ENCODE measurements around the gene ADAMTS12. TPM values are rescaled to one million over a fixed set of nuclear protein-coding genes. Genes with fewer than 3 reads are reported as not detected.

Gene ADAMTS12
- total and polyA plus RNA-seq, 2 donors (not counting 1 experiment from before 2014, with no cell fraction given), result 10.7 to 44.8 TPM

DNA sequence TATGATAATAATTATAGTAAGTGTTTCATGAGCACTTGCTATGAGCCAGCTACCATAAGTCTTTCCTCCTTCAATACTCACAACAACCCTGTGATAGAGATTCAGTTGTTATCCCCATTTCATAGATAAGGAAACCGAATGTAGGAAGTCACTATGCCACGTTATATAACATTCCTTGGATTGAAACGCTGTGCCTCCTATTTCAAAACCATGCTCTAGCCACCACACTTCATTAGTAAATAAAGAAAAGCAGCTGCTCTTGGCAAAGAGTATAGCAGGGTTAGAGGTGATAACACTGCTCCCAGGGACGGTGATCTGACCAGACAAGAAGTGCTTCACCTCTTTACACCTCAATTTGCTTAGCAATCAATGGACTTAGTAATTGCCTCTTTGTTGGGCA lies 5.5 kb downstream of the ADAMTS12 start:
- Histone ChIP-seq H3K4me1 (ENCODE audit: control insufficient read depth, extremely low read depth, insufficient read depth, low read length) (peaks cover 5% of the 10 kb centered on the region), H3K27me3 (ENCODE audit: control insufficient read depth, insufficient read depth, low read length) (no peaks in the 10 kb centered on the region), H3K9ac (ENCODE audit: insufficient read depth, low read length) (no peak overlapping the region), H3K36me3 (ENCODE audit: control insufficient read depth, insufficient read depth, low read length) (no peaks in the 10 kb centered on the region), H3K4me2 (ENCODE audit: extremely low read depth, insufficient read depth, low read length) (no peak overlapping the region), H3K27ac (ENCODE audit: insufficient read depth, low read length) (no peak overlapping the region), H2AFZ (ENCODE audit: low read length) (no peak overlapping the region), H3K9me3 (ENCODE audit: control insufficient read depth, insufficient read depth, low read depth, low read length) (no peaks in the 10 kb centered on the region), H4K20me1 (ENCODE audit: control insufficient read depth, extremely low read depth, insufficient read depth, low read length) (no peaks in the 10 kb centered on the region), H3K4me3 (replicated peaks in 1 of 4; ENCODE audit: control extremely low read depth in 1 of 4, insufficient read depth in 1 of 4, low read depth in 3 of 4, low read length in 4 of 4) (no peak overlapping the region), H3K79me2 (ENCODE audit: control insufficient read depth, insufficient read depth, low read length) (peaks cover 44% of the 10 kb centered on the region)
- no peak for DNase-seq (ENCODE audit: low read depth in 2 of 2)
- no peak for TF ChIP-seq EZH2 (IDR thresholded peaks at IDR 0.05; ENCODE audit: low read length, missing control alignments)
- TF ChIP-seq, protein P1, sequence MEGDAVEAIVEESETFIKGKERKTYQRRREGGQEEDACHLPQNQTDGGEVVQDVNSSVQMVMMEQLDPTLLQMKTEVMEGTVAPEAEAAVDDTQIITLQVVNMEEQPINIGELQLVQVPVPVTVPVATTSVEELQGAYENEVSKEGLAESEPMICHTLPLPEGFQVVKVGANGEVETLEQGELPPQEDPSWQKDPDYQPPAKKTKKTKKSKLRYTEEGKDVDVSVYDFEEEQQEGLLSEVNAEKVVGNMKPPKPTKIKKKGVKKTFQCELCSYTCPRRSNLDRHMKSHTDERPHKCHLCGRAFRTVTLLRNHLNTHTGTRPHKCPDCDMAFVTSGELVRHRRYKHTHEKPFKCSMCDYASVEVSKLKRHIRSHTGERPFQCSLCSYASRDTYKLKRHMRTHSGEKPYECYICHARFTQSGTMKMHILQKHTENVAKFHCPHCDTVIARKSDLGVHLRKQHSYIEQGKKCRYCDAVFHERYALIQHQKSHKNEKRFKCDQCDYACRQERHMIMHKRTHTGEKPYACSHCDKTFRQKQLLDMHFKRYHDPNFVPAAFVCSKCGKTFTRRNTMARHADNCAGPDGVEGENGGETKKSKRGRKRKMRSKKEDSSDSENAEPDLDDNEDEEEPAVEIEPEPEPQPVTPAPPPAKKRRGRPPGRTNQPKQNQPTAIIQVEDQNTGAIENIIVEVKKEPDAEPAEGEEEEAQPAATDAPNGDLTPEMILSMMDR (conservative IDR thresholded peaks at IDR 0.05 in 1 of 2, IDR thresholded peaks at IDR 0.05 in 1 of 2; ENCODE audit: low read depth in 1 of 2, low read length in 2 of 2), result no peak

DNA sequence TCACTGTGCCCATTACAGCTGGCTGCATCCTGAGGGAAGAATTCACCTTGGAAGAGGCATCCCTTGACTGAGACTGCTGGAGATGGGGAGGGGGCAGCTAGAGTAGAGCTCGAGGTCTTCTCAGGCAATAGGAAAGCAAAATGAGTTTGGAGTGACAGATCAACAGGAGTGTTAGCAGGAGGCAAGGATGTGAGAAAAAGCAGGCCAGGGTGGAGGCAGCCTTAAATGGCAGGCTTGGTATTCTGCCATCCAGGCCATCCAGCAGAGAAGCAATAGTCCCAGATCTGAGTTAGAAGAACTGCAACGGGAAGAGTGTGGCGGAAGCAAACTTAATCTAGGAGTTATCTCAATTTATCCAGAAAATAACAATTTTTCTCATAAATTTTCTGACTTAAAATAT lies 6.1 kb downstream of the ADAMTS12 start:
- Histone ChIP-seq H3K9me3 (ENCODE audit: control insufficient read depth, insufficient read depth, low read depth, low read length) (no peaks in the 10 kb centered on the region), H3K4me3 (replicated peaks in 1 of 4; ENCODE audit: control extremely low read depth in 1 of 4, insufficient read depth in 1 of 4, low read depth in 3 of 4, low read length in 4 of 4) (no peak overlapping the region), H3K9ac (ENCODE audit: insufficient read depth, low read length) (no peak overlapping the region), H3K36me3 (ENCODE audit: control insufficient read depth, insufficient read depth, low read length) (peaks cover 4% of the 10 kb centered on the region), H4K20me1 (ENCODE audit: control insufficient read depth, extremely low read depth, insufficient read depth, low read length) (no peaks in the 10 kb centered on the region), H3K79me2 (ENCODE audit: control insufficient read depth, insufficient read depth, low read length) (peaks cover 41% of the 10 kb centered on the region), H3K27ac (ENCODE audit: insufficient read depth, low read length) (no peak overlapping the region), H3K4me2 (ENCODE audit: extremely low read depth, insufficient read depth, low read length) (no peak overlapping the region), H3K4me1 (ENCODE audit: control insufficient read depth, extremely low read depth, insufficient read depth, low read length) (peaks cover 5% of the 10 kb centered on the region), H2AFZ (ENCODE audit: low read length) (no peak overlapping the region), H3K27me3 (ENCODE audit: control insufficient read depth, insufficient read depth, low read length) (no peaks in the 10 kb centered on the region)
- TF ChIP-seq, protein P1 (conservative IDR thresholded peaks at IDR 0.05 in 1 of 2, IDR thresholded peaks at IDR 0.05 in 1 of 2; ENCODE audit: low read depth in 1 of 2, low read length in 2 of 2), result no peak
- no peak for TF ChIP-seq EZH2 (IDR thresholded peaks at IDR 0.05; ENCODE audit: low read length, missing control alignments)
- no peak for DNase-seq (ENCODE audit: low read depth in 2 of 2)

DNA sequence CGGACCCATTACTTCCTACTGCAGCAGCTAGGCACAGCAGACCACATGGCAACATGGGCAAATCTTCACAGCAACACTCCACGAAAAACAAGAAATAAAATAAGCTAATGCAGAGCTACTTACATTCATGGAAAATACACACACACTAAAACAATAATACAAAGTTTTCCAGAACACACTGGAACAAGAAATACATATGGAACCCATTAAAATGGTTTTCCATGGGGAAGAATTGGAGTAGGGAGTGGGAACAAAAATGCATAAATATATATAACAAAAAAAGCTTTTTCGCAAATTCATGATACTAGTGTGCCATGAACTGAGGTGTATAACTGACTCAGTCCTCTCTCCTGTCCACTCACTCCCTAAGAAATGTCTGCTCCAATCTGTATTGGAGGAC lies 8.3 kb downstream of the ADAMTS12 start:
- Histone ChIP-seq H3K36me3 (ENCODE audit: control insufficient read depth, insufficient read depth, low read length) (peaks cover 5% of the 10 kb centered on the region), H3K4me1 (ENCODE audit: control insufficient read depth, extremely low read depth, insufficient read depth, low read length) (no peaks in the 10 kb centered on the region), H3K4me2 (ENCODE audit: extremely low read depth, insufficient read depth, low read length) (no peak overlapping the region), H4K20me1 (ENCODE audit: control insufficient read depth, extremely low read depth, insufficient read depth, low read length) (no peaks in the 10 kb centered on the region), H3K9me3 (ENCODE audit: control insufficient read depth, insufficient read depth, low read depth, low read length) (no peaks in the 10 kb centered on the region), H3K27ac (ENCODE audit: insufficient read depth, low read length) (no peak overlapping the region), H3K79me2 (ENCODE audit: control insufficient read depth, insufficient read depth, low read length) (peaks cover 23% of the 10 kb centered on the region), H2AFZ (ENCODE audit: low read length) (no peak overlapping the region), H3K27me3 (ENCODE audit: control insufficient read depth, insufficient read depth, low read length) (no peaks in the 10 kb centered on the region), H3K4me3 (replicated peaks in 1 of 4; ENCODE audit: control extremely low read depth in 1 of 4, insufficient read depth in 1 of 4, low read depth in 3 of 4, low read length in 4 of 4) (no peak overlapping the region), H3K9ac (ENCODE audit: insufficient read depth, low read length) (no peak overlapping the region)
- TF ChIP-seq EZH2 (IDR thresholded peaks at IDR 0.05; ENCODE audit: low read length, missing control alignments), result no peak
- TF ChIP-seq, protein P1 (conservative IDR thresholded peaks at IDR 0.05 in 1 of 2, IDR thresholded peaks at IDR 0.05 in 1 of 2; ENCODE audit: low read depth in 1 of 2, low read length in 2 of 2), result no peak
- no peak for DNase-seq (ENCODE audit: low read depth in 2 of 2)
